ENCODE results near the gene SLC9B1. TPM values are rescaled to one million over a fixed set of nuclear protein-coding genes. Genes with fewer than 3 reads are reported as not detected.
A peak's percentile ranks its signal among the peaks of the same experiment; 100 is the strongest.

The SLC9B1 gene
- total RNA-seq: 0.87 TPM
- long read RNA-seq, partial matches to known transcripts: 0 of 3 reads
- long read RNA-seq, other reads (novel, unspliced or antisense): 3 of 3 reads

- peak; percentile 99 for DNase-seq (ENCODE audit: low spot score)
Observed at GRCh38 chr4:103019308-103020124, at the start of gene SLC9B1. Gene SLC9B1, minus strand, starts transcription at chr4:103019705. Its CDS starts 27,994 bp downstream, at chr4:102991711.

GRCh38 chr4:103067841-103068547, 48.5 kb upstream of the SLC9B1 start:
- DNase-seq (ENCODE audit: low spot score): no peak

GRCh38 chr4:103060453-103061148, 41.1 kb upstream of the SLC9B1 start:
- no peak for DNase-seq (ENCODE audit: low spot score)

GRCh38 chr4:103054030-103054429, 34.5 kb upstream of the SLC9B1 start:
- no peak for DNase-seq (ENCODE audit: low spot score)

- no peak for DNase-seq (ENCODE audit: low spot score)
Observed at GRCh38 chr4:103052779-103053178, 33.3 kb upstream of the SLC9B1 start.

- DNase-seq (ENCODE audit: low spot score): no peak
Observed at GRCh38 chr4:103052145-103052544, 32.6 kb upstream of the SLC9B1 start.

GRCh38 chr4:103050736-103051436, 31.4 kb upstream of the SLC9B1 start:
- no peak for DNase-seq (ENCODE audit: low spot score)

GRCh38 chr4:103046416-103047290, 27.1 kb upstream of the SLC9B1 start:
- DNase-seq (ENCODE audit: low spot score): no peak

GRCh38 chr4:103044183-103044582, 24.7 kb upstream of the SLC9B1 start:
- DNase-seq (ENCODE audit: low spot score): no peak

- DNase-seq (ENCODE audit: low spot score): no peak
Observed at GRCh38 chr4:103036169-103036568, 16.7 kb upstream of the SLC9B1 start.

GRCh38 chr4:103032574-103032973, 13.1 kb upstream of the SLC9B1 start:
- DNase-seq (ENCODE audit: low spot score): no peak

- DNase-seq (ENCODE audit: low spot score): no peak
Observed at GRCh38 chr4:103030791-103031190, 11.3 kb upstream of the SLC9B1 start.

- no peak for DNase-seq (ENCODE audit: low spot score)
Observed at GRCh38 chr4:103029300-103029699, 9.8 kb upstream of the SLC9B1 start.

GRCh38 chr4:103026868-103027267, 7.4 kb upstream of the SLC9B1 start:
- no peak for DNase-seq (ENCODE audit: low spot score)

GRCh38 chr4:103024996-103025395, 5.5 kb upstream of the SLC9B1 start:
- DNase-seq (ENCODE audit: low spot score): no peak

- DNase-seq (ENCODE audit: low spot score): no peak
Observed at GRCh38 chr4:103021120-103021519, 1.6 kb upstream of the SLC9B1 start.

- no peak for DNase-seq (ENCODE audit: low spot score)
Observed at GRCh38 chr4:103018391-103019307, 856 bp downstream of the SLC9B1 start.

- no peak for DNase-seq (ENCODE audit: low spot score)
Observed at GRCh38 chr4:103012551-103012950, 7.0 kb downstream of the SLC9B1 start.

GRCh38 chr4:103012060-103012459, 7.4 kb downstream of the SLC9B1 start:
- no peak for DNase-seq (ENCODE audit: low spot score)
